HG03095 (cell line): ENCODE measurements around the gene TTR.

Experiments
- ATAC-seq: cut with Tn5 transposase; IDR thresholded peaks from one replicate; pipeline ENCODE4 v1.9.1; 2021; ENCODE audit warnings: moderate library complexity; ENCODE audit not compliant: unreplicated experiment

TTR gene

GRCh38 chr18:31591628-31592027 is at the start of gene TTR:
TTR (plus strand) TSS chr18:31591877; CDS start chr18:31591903, 26 bp downstream.
- ATAC-seq: no peak

GRCh38 chr18:31546476-31546875 is 45.2 kb upstream of the TTR start:
- ATAC-seq: no peak

GRCh38 chr18:31548853-31549252 is 42.8 kb upstream of the TTR start:
- ATAC-seq: no peak

- ATAC-seq: no peak
Observed at GRCh38 chr18:31549416-31549815, 42.3 kb upstream of the TTR start.

- no peak for ATAC-seq
Observed at GRCh38 chr18:31551883-31552282, 39.8 kb upstream of the TTR start.

- no peak for ATAC-seq
Observed at GRCh38 chr18:31553800-31554199, 37.9 kb upstream of the TTR start.

- ATAC-seq: no peak
Observed at GRCh38 chr18:31554776-31555175, 36.9 kb upstream of the TTR start.

- no peak for ATAC-seq
Observed at GRCh38 chr18:31555971-31556747, 35.5 kb upstream of the TTR start.

- ATAC-seq: no peak
Observed at GRCh38 chr18:31557446-31557845, 34.2 kb upstream of the TTR start.

GRCh38 chr18:31558567-31558966 is 33.1 kb upstream of the TTR start:
- ATAC-seq: no peak

- ATAC-seq: no peak
Observed at GRCh38 chr18:31562726-31563125, 29.0 kb upstream of the TTR start.

- no peak for ATAC-seq
Observed at GRCh38 chr18:31563778-31564177, 27.9 kb upstream of the TTR start.

GRCh38 chr18:31565345-31565744 is 26.3 kb upstream of the TTR start:
- no peak for ATAC-seq

- no peak for ATAC-seq
Observed at GRCh38 chr18:31565782-31566512, 25.7 kb upstream of the TTR start.

GRCh38 chr18:31566576-31567306 is 24.9 kb upstream of the TTR start:
- no peak for ATAC-seq

- ATAC-seq: no peak
Observed at GRCh38 chr18:31572368-31572767, 19.3 kb upstream of the TTR start.

- ATAC-seq: no peak
Observed at GRCh38 chr18:31573051-31573450, 18.6 kb upstream of the TTR start.

GRCh38 chr18:31574359-31574758 is 17.3 kb upstream of the TTR start:
- ATAC-seq: no peak

GRCh38 chr18:31575515-31576257 is 16.0 kb upstream of the TTR start:
- ATAC-seq: no peak

GRCh38 chr18:31576670-31577069 is 15.0 kb upstream of the TTR start:
- peak; percentile 50 for ATAC-seq

GRCh38 chr18:31577195-31577594 is 14.5 kb upstream of the TTR start:
- peak; percentile 22 for ATAC-seq
